Body of pancreas (tissue), 4 donors: Measurements from ENCODE around the gene CTTN. TPM values are rescaled to one million over a fixed set of nuclear protein-coding genes. Genes with fewer than 3 reads are reported as not detected.

Source experiments
- ATAC-seq: fragments of 150-250 bp; one replicate; pipeline ENCODE4 v1.9.1; 2016
- DNase-seq, 4 donors: peaks; one replicate each; pipeline ENCODE4 v3.0.0-alpha.2; 2019
- H3K27ac ChIP-seq, 4 donors: fragments of 200-600 bp; sonication (generic); 1 replicate in 3 of 4; 2 replicates in 1 of 4; pipeline versions ENCODE4 v1.5.1 to v1.6.1; 2016 to 2019; ENCODE audit warnings: mild to moderate bottlenecking in 1 of 4, mixed read lengths in 1 of 4, moderate library complexity in 1 of 4
- H3K27me3 ChIP-seq, 2 donors: fragments of 200-600 bp; sonication (generic); one replicate each; pipeline ENCODE4 v1.6.0; 2016; ENCODE audit warnings: mild to moderate bottlenecking in 1 of 2
- H3K36me3 ChIP-seq, 2 donors: fragments of 200-600 bp; sonication (generic); replicated peaks in 1 of 2; 2 replicates each; pipeline ENCODE4 v1.5.1; 2016; ENCODE audit warnings: low read depth in 2 of 2; ENCODE audit not compliant: insufficient read depth in 1 of 2
- H3K4me1 ChIP-seq: fragments of 200-600 bp; sonication (generic); one replicate; pipeline ENCODE4 v1.6.0; 2016
- H3K4me3 ChIP-seq, 2 donors: fragments of 200-600 bp; sonication (generic); 1 replicate in 1 of 2; 2 replicates in 1 of 2; pipeline ENCODE4 v1.5.1; 2016 to 2019
- H3K9me3 ChIP-seq, 3 donors: fragments of 200-600 bp; sonication (generic); 1 replicate in 2 of 3; 2 replicates in 1 of 3; pipeline ENCODE4 v1.5.1; 2016
- POLR2A ChIP-seq, 3 donors: fragments of 450-650 bp; IDR thresholded peaks; one replicate each; pipeline ENCODE4 v1.6.1; 2016; ENCODE audit warnings: antibody characterized with exemption in 3 of 3, mild to moderate bottlenecking in 2 of 3
- WGBS, 2 donors: methylation state at CpG; one replicate each; pipeline ENCODE4 v1.1.5; 2017; 5-methylcytosine and 5-hydroxymethylcytosine counted together
- intact Hi-C: fragments of 100-400 bp; cut with DNase I; formaldehyde crosslinking; loops from one replicate; pipeline ENCODE4 v1.15.1; 2023
- total RNA-seq, 2 donors: library from RNA; depleted of rRNA; stranded (reverse); fragments of >200 nt; gene quantifications; one replicate each; pipeline ENCODE4 v1.1.0, GENCODE V29; 2016
- TF ChIP-seq, protein P1 (sequence below), 7 experiments: fragments of 450-650 bp in 4 of 7; fragments of 200-600 bp in 3 of 7; sonication (generic) in 3 of 7; IDR thresholded peaks; one replicate each; pipeline ENCODE4 v1.5.1; 2016 to 2019; ENCODE audit warnings: antibody characterized with exemption in 7 of 7

Gene CTTN
- total RNA-seq, 2 donors from 2014 or later: 126 to 197 TPM

DNA sequence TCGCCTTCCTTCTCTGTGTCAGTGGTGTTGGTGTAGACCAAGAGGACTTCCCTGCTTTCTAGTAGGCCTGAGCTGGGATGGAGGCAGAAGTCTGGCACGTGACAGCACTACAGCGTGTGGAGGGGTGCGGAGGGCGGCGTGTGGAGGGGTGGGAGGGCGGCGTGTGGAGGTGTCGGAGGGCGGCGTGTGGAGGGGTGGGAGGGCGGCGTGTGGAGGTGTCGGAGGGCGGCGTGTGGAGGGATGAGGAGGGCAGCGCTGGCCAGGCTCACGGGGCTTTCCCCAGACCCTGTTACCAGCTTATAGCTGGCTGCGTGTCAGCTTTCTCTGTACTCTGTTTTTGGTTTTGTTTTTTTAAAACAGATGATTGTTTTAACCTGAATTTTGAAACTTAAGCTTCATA is 45.7 kb upstream of the CTTN start:
- TF ChIP-seq, protein P1, sequence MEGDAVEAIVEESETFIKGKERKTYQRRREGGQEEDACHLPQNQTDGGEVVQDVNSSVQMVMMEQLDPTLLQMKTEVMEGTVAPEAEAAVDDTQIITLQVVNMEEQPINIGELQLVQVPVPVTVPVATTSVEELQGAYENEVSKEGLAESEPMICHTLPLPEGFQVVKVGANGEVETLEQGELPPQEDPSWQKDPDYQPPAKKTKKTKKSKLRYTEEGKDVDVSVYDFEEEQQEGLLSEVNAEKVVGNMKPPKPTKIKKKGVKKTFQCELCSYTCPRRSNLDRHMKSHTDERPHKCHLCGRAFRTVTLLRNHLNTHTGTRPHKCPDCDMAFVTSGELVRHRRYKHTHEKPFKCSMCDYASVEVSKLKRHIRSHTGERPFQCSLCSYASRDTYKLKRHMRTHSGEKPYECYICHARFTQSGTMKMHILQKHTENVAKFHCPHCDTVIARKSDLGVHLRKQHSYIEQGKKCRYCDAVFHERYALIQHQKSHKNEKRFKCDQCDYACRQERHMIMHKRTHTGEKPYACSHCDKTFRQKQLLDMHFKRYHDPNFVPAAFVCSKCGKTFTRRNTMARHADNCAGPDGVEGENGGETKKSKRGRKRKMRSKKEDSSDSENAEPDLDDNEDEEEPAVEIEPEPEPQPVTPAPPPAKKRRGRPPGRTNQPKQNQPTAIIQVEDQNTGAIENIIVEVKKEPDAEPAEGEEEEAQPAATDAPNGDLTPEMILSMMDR (IDR thresholded peaks at IDR 0.05): no peak
- no peak for TF ChIP-seq POLR2A (IDR thresholded peaks at IDR 0.05)
- Histone ChIP-seq H3K4me3 (no peak overlapping the region), H3K27ac (no peak overlapping the region), H3K36me3 (peaks cover 7 to 23% of the 10 kb centered on the region in 2 donors), H3K4me1 (no peaks in the 10 kb centered on the region), H3K27me3 (no peaks in the 10 kb centered on the region), H3K9me3 (no peaks in the 10 kb centered on the region)
- ATAC-seq (no peak), DNase-seq (no peak)
- intact Hi-C loops: no loop called here
- WGBS, 2 donors: 95 to 96% methylated on average over 12 to 19 of the region's 19 CpGs

DNA sequence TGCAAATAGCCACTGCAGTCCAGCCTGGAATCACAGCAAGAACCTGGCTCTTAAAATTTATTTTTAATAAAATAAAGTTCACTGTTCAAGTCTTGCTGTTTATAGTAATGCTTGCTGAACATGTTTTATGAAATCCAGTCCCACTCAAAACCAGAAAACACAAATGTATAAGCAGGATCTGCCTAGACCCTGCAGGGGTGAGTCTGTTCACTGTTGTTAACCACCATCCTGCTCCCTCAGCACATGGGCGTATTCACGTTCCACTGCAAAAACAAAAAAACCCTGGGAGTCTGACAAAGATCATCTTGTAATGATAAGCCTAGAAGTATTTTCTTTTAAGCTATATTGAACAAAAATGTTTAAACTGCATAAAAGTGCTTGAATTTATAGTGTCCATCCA is 45.0 kb upstream of the CTTN start:
- H3K4me3 ChIP-seq: no peak overlapping the region
- TF ChIP-seq, protein P1 (IDR thresholded peaks at IDR 0.05): no peak
- no peak for TF ChIP-seq POLR2A (IDR thresholded peaks at IDR 0.05)
- DNase-seq: no peak
- peaks cover 7 to 21% of the 10 kb centered on the region in 2 donors for H3K36me3 ChIP-seq
- H3K9me3 ChIP-seq: no peaks in the 10 kb centered on the region
- H3K27ac ChIP-seq: no peak overlapping the region
- no peaks in the 10 kb centered on the region for H3K27me3 ChIP-seq
- ATAC-seq: no peak
- H3K4me1 ChIP-seq: no peaks in the 10 kb centered on the region
- intact Hi-C loops: no loop called here
- 91 to 98% methylated on average over 2 of the region's 2 CpGs for WGBS, 2 donors

DNA sequence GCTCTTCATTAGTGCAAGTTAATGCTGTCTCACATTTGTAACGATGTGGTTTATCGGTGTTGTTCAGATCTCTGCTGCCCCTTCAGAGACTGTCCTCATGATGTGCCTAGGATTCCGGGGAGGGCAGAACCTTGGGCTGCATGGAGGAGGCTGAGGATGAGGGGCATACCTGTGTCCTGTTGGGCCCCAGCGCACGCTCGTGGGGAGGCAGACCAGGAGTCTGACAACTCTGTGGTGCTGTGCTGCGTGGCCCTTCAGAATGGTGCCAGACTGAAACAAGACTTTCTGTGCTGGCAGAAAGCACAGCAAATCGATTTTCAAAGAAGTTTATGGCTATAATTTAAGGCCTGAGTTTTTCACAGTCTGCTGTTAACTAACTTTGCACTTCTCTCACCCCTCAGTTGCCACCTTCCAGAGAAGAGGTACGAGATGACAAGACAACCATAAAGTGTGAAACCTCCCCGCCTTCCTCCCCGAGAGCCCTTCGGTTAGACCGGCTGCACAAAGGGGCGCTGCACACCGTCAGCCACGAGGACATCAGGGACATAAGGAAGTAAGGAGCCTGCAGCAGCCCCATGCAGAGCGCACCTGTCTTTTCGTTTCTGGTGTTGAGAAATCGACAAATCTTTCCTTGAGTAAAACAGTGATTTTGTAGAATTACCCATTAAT is 44.3 kb upstream of the CTTN start:
- WGBS, 2 donors: 92% methylated on average over 18 to 19 of the region's 19 CpGs
- Histone ChIP-seq H3K27me3 (no peaks in the 10 kb centered on the region), H3K9me3 (no peaks in the 10 kb centered on the region), H3K4me1 (no peaks in the 10 kb centered on the region), H3K4me3 (no peak overlapping the region), H3K36me3 (peaks cover 7 to 23% of the 10 kb centered on the region in 2 donors), H3K27ac (no peak overlapping the region)
- no peak for TF ChIP-seq POLR2A (IDR thresholded peaks at IDR 0.05)
- TF ChIP-seq, protein P1 (IDR thresholded peaks at IDR 0.05): no peak
- ATAC-seq: no peak
- no peak for DNase-seq
- intact Hi-C loops: no loop called here

GRCh38 chr11:70354629-70355028 is 43.7 kb upstream of the CTTN start:
- Histone ChIP-seq H3K4me1 (no peaks in the 10 kb centered on the region), H3K27ac (no peak overlapping the region), H3K4me3 (no peak overlapping the region), H3K27me3 (no peaks in the 10 kb centered on the region), H3K36me3 (peaks cover 7 to 25% of the 10 kb centered on the region in 2 donors), H3K9me3 (no peaks in the 10 kb centered on the region)
- DNase-seq (no peak), ATAC-seq (no peak)
- intact Hi-C loops: no loop called here
- WGBS, 2 donors: 89 to 94% methylated on average over 2 of the region's 2 CpGs
- TF ChIP-seq, protein P1 (IDR thresholded peaks at IDR 0.05): no peak
- no peak for TF ChIP-seq POLR2A (IDR thresholded peaks at IDR 0.05)

GRCh38 chr11:70358753-70359152 is 39.6 kb upstream of the CTTN start:
- Histone ChIP-seq H3K9me3 (no peaks in the 10 kb centered on the region), H3K36me3 (peaks cover 12 to 34% of the 10 kb centered on the region in 2 donors), H3K27ac (no peak overlapping the region), H3K4me1 (no peaks in the 10 kb centered on the region), H3K4me3 (no peak overlapping the region), H3K27me3 (no peaks in the 10 kb centered on the region)
- intact Hi-C loops: no loop called here
- no peak for ATAC-seq
- DNase-seq: no peak
- no peak for TF ChIP-seq POLR2A (IDR thresholded peaks at IDR 0.05)
- TF ChIP-seq, protein P1 (IDR thresholded peaks at IDR 0.05): no peak
- WGBS, 2 donors: 86 to 93% methylated on average over 11 of the region's 11 CpGs
